ENCODE data around the gene SMIM5. TPM values are rescaled to one million over a fixed set of nuclear protein-coding genes. Genes with fewer than 3 reads are reported as not detected.

SMIM5 gene
- total and polyA plus RNA-seq, 2 donors (not counting 3 experiments of a cell fraction or from before 2014, with no cell fraction given), result not detected

- no peaks in the 10 kb centered on the region for H4K20me1 ChIP-seq (replicated peaks; ENCODE audit: control insufficient read depth, extremely low read depth, insufficient read depth, low read length)
- no peak overlapping the region for H3K4me3 ChIP-seq (replicated peaks in 1 of 3; ENCODE audit: insufficient read depth in 1 of 3, low read depth in 1 of 3, low read length in 3 of 3)
- FAIRE-seq (no peak), DNase-seq (ENCODE audit: low read depth, low spot score) (no peak)
- no peak overlapping the region for H3K4me2 ChIP-seq (ENCODE audit: insufficient read depth, low read length)
- no peaks in the 10 kb centered on the region for H3K79me2 ChIP-seq (ENCODE audit: control insufficient read depth, insufficient read depth, low read length)
- CTCF ChIA-PET, result interaction anchor here (0.9 to 16.3 kb wide), 7 partner anchors 10 to 130 kb away, joined by 3 to 625 read pairs (median 5); partner anchors contain the start of gene SMIM5
- no peaks in the 10 kb centered on the region for H3K27me3 ChIP-seq (ENCODE audit: control insufficient read depth in 2 of 2, insufficient read depth in 2 of 2, low read length in 2 of 2)
- no TSS peak for BruUV-seq (replicated peaks)
- H3K36me3 ChIP-seq (ENCODE audit: control insufficient read depth in 2 of 2, extremely low read depth in 1 of 2, insufficient read depth in 2 of 2, low read length in 2 of 2), result no peaks in the 10 kb centered on the region
- H3K9me3 ChIP-seq (replicated peaks; ENCODE audit: control insufficient read depth, insufficient read depth, low read length), result no peaks in the 10 kb centered on the region
- H3K4me1 ChIP-seq (ENCODE audit: control insufficient read depth, extremely low read depth, insufficient read depth, low read length), result no peaks in the 10 kb centered on the region
- no peaks in the 10 kb centered on the region for H3K9me1 ChIP-seq (replicated peaks; ENCODE audit: control insufficient read depth, extremely low read depth, insufficient read depth, low read length)
- POLR2A ChIA-PET, result no interaction called here
- TF ChIP-seq MYC (IDR thresholded peaks at IDR 0.05; ENCODE audit: low read depth, low read length) (no peak), MAX (IDR thresholded peaks at IDR 0.05; ENCODE audit: insufficient read depth, insufficient read length) (no peak), POLR2AphosphoS5 (IDR thresholded peaks at IDR 0.05; ENCODE audit: insufficient read depth, low read depth, low read length) (no peak), GATA2 (IDR thresholded peaks at IDR 0.05; ENCODE audit: insufficient read depth, insufficient read length, low read depth, low read length) (no peak), EZH2 (IDR thresholded peaks at IDR 0.05; ENCODE audit: borderline replicate concordance, low read depth, low read length, severe bottlenecking) (no peak), POLR2A (IDR thresholded peaks at IDR 0.05; ENCODE audit: low read depth, low read length) (no peak), FOS (IDR thresholded peaks at IDR 0.05; ENCODE audit: borderline replicate concordance, insufficient read depth, low read length) (no peak), CTCF (IDR thresholded peaks at IDR 0.05; ENCODE audit: extremely low read depth in 1 of 2, insufficient read depth in 1 of 2, low read depth in 1 of 2, low read length in 2 of 2) (no peak), JUN (IDR thresholded peaks at IDR 0.05; ENCODE audit: borderline replicate concordance, insufficient read depth, insufficient read length, low read depth) (no peak)
- dilution Hi-C loops (cut with MboI; ENCODE audit: extremely low pct_ligation_motif_present, low sequenced_read_pairs) (no loop called here), intact Hi-C loops (cut with micrococcal nuclease) (no loop called here)
- H2AFZ ChIP-seq (ENCODE audit: low read depth, low read length), result no peak overlapping the region
- H3K27ac ChIP-seq (ENCODE audit: insufficient read depth, low read depth, low read length), result no peak overlapping the region
- no peak overlapping the region for H3K9ac ChIP-seq (replicated peaks; ENCODE audit: extremely low read depth, insufficient read depth, low read length)
These were observed 9.8 kb upstream of the SMIM5 start for GRCh38 chr17:75623386-75623785.
